H1 (cell line): Measurements from ENCODE around the gene ZC3H18. TPM values are rescaled to one million over a fixed set of nuclear protein-coding genes. Genes with fewer than 3 reads are reported as not detected.

ENCODE experiments used
- CTCF ChIA-PET: fragments of 300-600 bp; sonication (Branson Sonifier 250); formaldehyde crosslinking; loops from one replicate; lab custom pipeline; 2021; ENCODE audit not compliant: partially characterized antibody; lab: Charles Lee
- POLR2A ChIA-PET: fragments of 300-600 bp; sonication (Branson Sonifier 250); formaldehyde crosslinking; loops from one replicate; lab custom pipeline; 2021; ENCODE audit warnings: inconsistent platforms; ENCODE audit not compliant: partially characterized antibody; lab: Charles Lee
- DNase-seq, 2 experiments: peaks; one replicate each; pipeline versions ENCODE4 v3.0.0 to v3.0.0-alpha.2; 2010 to 2022; ENCODE audit warnings: low spot score in 2 of 2, low read depth in 1 of 2, mixed read lengths in 1 of 2
- FAIRE-seq: peaks from 2 replicates; lab custom pipeline; 2011; peaks lifted over from hg19 to GRCh38; lab: Jason Lieb, UNC
- H2AFZ ChIP-seq: 2 replicates; pipeline ENCODE4 v1.8.1; 2012; ENCODE audit warnings: low read length, inconsistent platforms
- H2AK5ac ChIP-seq: 2 replicates; pipeline ENCODE4 v1.6.1; 2013; ENCODE audit warnings: low read depth, low read length
- H2BK120ac ChIP-seq: replicated peaks from 2 replicates; pipeline ENCODE3; 2013; ENCODE audit warnings: low read depth, low read length, inconsistent platforms
- H2BK12ac ChIP-seq: 2 replicates; pipeline ENCODE4 v1.6.1; 2013; ENCODE audit warnings: low read depth, low read length
- H2BK15ac ChIP-seq: 2 replicates; pipeline ENCODE4 v1.6.1; 2013; ENCODE audit warnings: low read length
- H2BK20ac ChIP-seq: 2 replicates; pipeline ENCODE4 v1.6.1; 2013; ENCODE audit warnings: low read length
- H2BK5ac ChIP-seq: 2 replicates; pipeline ENCODE4 v1.6.1; 2013; ENCODE audit warnings: low read depth, low read length
- H3K14ac ChIP-seq: 2 replicates; pipeline ENCODE4 v1.6.1; 2013; ENCODE audit warnings: inconsistent platforms; ENCODE audit not compliant: insufficient read length
- H3K18ac ChIP-seq: 2 replicates; pipeline ENCODE4 v1.6.1; 2013; ENCODE audit warnings: low read length; ENCODE audit errors: extremely low read depth
- H3K23ac ChIP-seq: 2 replicates; pipeline ENCODE4 v1.6.1; 2013; ENCODE audit warnings: inconsistent platforms; ENCODE audit not compliant: insufficient read length
- H3K23me2 ChIP-seq: 2 replicates; pipeline ENCODE4 v1.6.1; 2013; ENCODE audit warnings: low read depth, low read length
- H3K27ac ChIP-seq: 2 replicates; pipeline ENCODE4 v1.6.1; 2011; ENCODE audit warnings: low read depth, low read length, inconsistent platforms
- H3K27me3 ChIP-seq, 4 experiments: replicated peaks in 1 of 4; 1 replicate in 1 of 4; 2 replicates in 3 of 4; pipeline versions ENCODE4 v1.6.1 to v1.8.1; 2011 to 2013; ENCODE audit warnings: low read length in 3 of 4, mild to moderate bottlenecking in 3 of 4, inconsistent platforms in 2 of 4, mixed read lengths in 2 of 4, moderate library complexity in 1 of 4; ENCODE audit not compliant: control insufficient read depth in 3 of 4, insufficient read depth in 3 of 4; ENCODE audit errors: extremely low read depth in 1 of 4
- H3K36me3 ChIP-seq, 4 experiments: 2 replicates each; pipeline versions ENCODE4 v1.6.1 to v1.8.1; 2011 to 2013; ENCODE audit warnings: mild to moderate bottlenecking in 4 of 4, low read length in 3 of 4, moderate library complexity in 2 of 4, control low read depth in 1 of 4, inconsistent platforms in 1 of 4; ENCODE audit not compliant: insufficient read depth in 4 of 4, control insufficient read depth in 2 of 4
- H3K4ac ChIP-seq: replicated peaks from 2 replicates; pipeline ENCODE3; 2013; ENCODE audit warnings: low read length, low read depth, mixed read lengths, inconsistent platforms; ENCODE audit not compliant: insufficient read length
- H3K4me1 ChIP-seq, 4 experiments: replicated peaks in 1 of 4; 1 replicate in 1 of 4; 2 replicates in 3 of 4; pipeline versions ENCODE4 v1.6.1 to v1.8.1; 2011 to 2013; ENCODE audit warnings: low read length in 3 of 4, inconsistent platforms in 2 of 4, mixed read lengths in 1 of 4; ENCODE audit not compliant: insufficient read depth in 4 of 4, control insufficient read depth in 3 of 4
- H3K4me2 ChIP-seq, 2 experiments: 2 replicates each; pipeline versions ENCODE4 v1.6.1 to v1.8.1; 2011 to 2013; ENCODE audit warnings: low read depth in 2 of 2, low read length in 2 of 2, control low read depth in 1 of 2, inconsistent platforms in 1 of 2, mild to moderate bottlenecking in 1 of 2; ENCODE audit not compliant: insufficient read depth in 1 of 2
- H3K4me3 ChIP-seq, 4 experiments: fragments of 200-600, 300-600 bp in 1 of 4; sonication (generic), shearing (Covaris generic), sonication (Bioruptor Twin) in 1 of 4; 2 replicates each; pipeline versions ENCODE4 v1.5.1 to v1.8.1; 2011 to 2016; ENCODE audit warnings: low read length in 4 of 4, low read depth in 3 of 4, control low read depth in 2 of 4, inconsistent platforms in 2 of 4, mild to moderate bottlenecking in 2 of 4, mixed read lengths in 1 of 4, moderate library complexity in 1 of 4; ENCODE audit not compliant: insufficient read depth in 2 of 4; ENCODE audit errors: extremely low read depth in 1 of 4
- H3K56ac ChIP-seq: replicated peaks from 2 replicates; pipeline ENCODE3; 2013; ENCODE audit warnings: low read depth, mild to moderate bottlenecking, mixed read lengths, low read length, inconsistent platforms; ENCODE audit not compliant: insufficient read length
- H3K79me1 ChIP-seq: 2 replicates; pipeline ENCODE4 v1.6.1; 2013; ENCODE audit warnings: low read depth, low read length, control low read depth
- H3K79me2 ChIP-seq, 2 experiments: 2 replicates each; pipeline versions ENCODE4 v1.6.1 to v1.8.1; 2012 to 2013; ENCODE audit warnings: low read length in 2 of 2, mild to moderate bottlenecking in 2 of 2, inconsistent platforms in 1 of 2; ENCODE audit not compliant: insufficient read depth in 2 of 2, control insufficient read depth in 1 of 2
- H3K9ac ChIP-seq, 4 experiments: replicated peaks in 1 of 4; 1 replicate in 1 of 4; 2 replicates in 3 of 4; pipeline versions ENCODE4 v1.6.1 to v1.8.1; 2011 to 2013; ENCODE audit warnings: low read depth in 3 of 4, low read length in 3 of 4, control low read depth in 2 of 4, mild to moderate bottlenecking in 2 of 4, moderate library complexity in 2 of 4, inconsistent platforms in 1 of 4; ENCODE audit errors: extremely low read depth in 1 of 4
- H3K9me3 ChIP-seq, 2 experiments: 2 replicates each; pipeline versions ENCODE4 v1.6.1 to v1.8.1; 2012 to 2013; ENCODE audit warnings: mild to moderate bottlenecking in 2 of 2, moderate library complexity in 2 of 2, control low read depth in 1 of 2, inconsistent platforms in 1 of 2, low read depth in 1 of 2, low read length in 1 of 2, mixed read lengths in 1 of 2; ENCODE audit not compliant: insufficient read depth in 2 of 2
- H4K20me1 ChIP-seq, 2 experiments: replicated peaks in 1 of 2; 2 replicates each; pipeline versions ENCODE3 to v1.8.1; 2011 to 2013; ENCODE audit warnings: inconsistent platforms in 2 of 2, low read length in 2 of 2, mild to moderate bottlenecking in 1 of 2; ENCODE audit not compliant: insufficient read depth in 2 of 2, control insufficient read depth in 1 of 2
- H4K5ac ChIP-seq: 2 replicates; pipeline ENCODE4 v1.6.1; 2013; ENCODE audit warnings: low read length, low read depth, mixed read lengths, inconsistent platforms; ENCODE audit not compliant: insufficient read length
- H4K8ac ChIP-seq: 2 replicates; pipeline ENCODE4 v1.8.0; 2013; ENCODE audit warnings: mild to moderate bottlenecking, moderate library complexity, low read length, inconsistent platforms; ENCODE audit not compliant: insufficient read depth; ENCODE audit errors: extremely low read depth
- H4K91ac ChIP-seq: replicated peaks from 2 replicates; pipeline ENCODE3; 2013; ENCODE audit warnings: low read length, mixed read lengths, inconsistent platforms; ENCODE audit not compliant: insufficient read length
- ASH2L ChIP-seq: fragments of 200-600, 300-600 bp; sonication (generic); IDR thresholded peaks from one replicate; pipeline ENCODE4 v1.7.1; 2017; ENCODE audit warnings: low read length
- BACH1 ChIP-seq: IDR thresholded peaks from 2 replicates; pipeline ENCODE4 v1.6.1; 2012; ENCODE audit warnings: low read length, improper control_type of control experiment
- CHD1 ChIP-seq: IDR thresholded peaks from 2 replicates; pipeline ENCODE4 v1.6.1; 2012; ENCODE audit warnings: low read depth, low read length, improper control_type of control experiment
- CREB1 ChIP-seq: IDR thresholded peaks from 2 replicates; pipeline ENCODE4 v1.6.1; 2012; ENCODE audit warnings: inconsistent platforms
- HDAC2 ChIP-seq, 2 experiments: fragments of 300-600 bp in 1 of 2; sonication (generic) in 1 of 2; IDR thresholded peaks; 2 replicates each; pipeline ENCODE4 v1.6.1; 2011 to 2012; ENCODE audit warnings: low read depth in 2 of 2, low read length in 2 of 2, mild to moderate bottlenecking in 2 of 2, moderate library complexity in 2 of 2, borderline replicate concordance in 1 of 2, inconsistent platforms in 1 of 2
- HDAC6 ChIP-seq: IDR thresholded peaks from one replicate; pipeline ENCODE4 v1.7.1; 2012; ENCODE audit warnings: low read depth, mild to moderate bottlenecking, inconsistent platforms, low read length, moderate library complexity
- KDM4A ChIP-seq: IDR thresholded peaks from one replicate; pipeline ENCODE4 v1.7.1; 2012; ENCODE audit warnings: low read depth, mild to moderate bottlenecking, moderate library complexity, low read length, inconsistent platforms; ENCODE audit not compliant: severe bottlenecking
- RAD21 ChIP-seq, 2 experiments: IDR thresholded peaks in 1 of 2; conservative IDR thresholded peaks in 1 of 2; 2 replicates each; pipeline ENCODE4 v1.6.1; 2011; ENCODE audit warnings: low read depth in 2 of 2, low read length in 2 of 2, improper control_type of control experiment in 1 of 2, inconsistent platforms in 1 of 2, mild to moderate bottlenecking in 1 of 2, moderate library complexity in 1 of 2
- RBBP5 ChIP-seq: IDR thresholded peaks from 2 replicates; pipeline ENCODE4 v1.7.1; 2012; ENCODE audit warnings: low read depth, mild to moderate bottlenecking, inconsistent platforms, low read length, moderate library complexity, borderline replicate concordance
- SIRT6 ChIP-seq: IDR thresholded peaks from one replicate; pipeline ENCODE4 v1.7.1; 2012; ENCODE audit warnings: low read length, inconsistent platforms
- SP2 ChIP-seq: IDR thresholded peaks from 2 replicates; pipeline ENCODE4 v1.6.1; 2012; ENCODE audit warnings: mild to moderate bottlenecking, low read length, inconsistent platforms
- SRF ChIP-seq: IDR thresholded peaks from 2 replicates; pipeline ENCODE4 v1.6.1; 2011; ENCODE audit warnings: mild to moderate bottlenecking, low read depth, low read length, moderate library complexity
- SUZ12 ChIP-seq: fragments of 200-600 bp; sonication (generic); IDR thresholded peaks from 2 replicates; pipeline ENCODE4 v1.6.1; 2012; ENCODE audit warnings: mild to moderate bottlenecking, inconsistent platforms, low read length, moderate library complexity, mixed read lengths
- TAF1 ChIP-seq: IDR thresholded peaks from 2 replicates; pipeline ENCODE4 v1.6.1; 2011; ENCODE audit warnings: mild to moderate bottlenecking, low read depth, low read length
- WGBS, 2 experiments: shearing (Covaris generic) in 1 of 2; methylation state at CpG; one replicate each; pipeline versions ENCODE4 v1.1.6 to v1.1.7; 2013 to 2015; ENCODE audit warnings: low lambda C conversion rate in 2 of 2, mixed read lengths in 2 of 2, inconsistent platforms in 1 of 2, low coverage in 1 of 2, missing lambda C conversion rate in 1 of 2; ENCODE audit not compliant: insufficient replicate concordance in 2 of 2, insufficient coverage in 1 of 2, insufficient read length in 1 of 2; ENCODE audit errors: extremely low coverage in 1 of 2, missing lambda C conversion rate in 1 of 2; 5-methylcytosine and 5-hydroxymethylcytosine counted together
- polyA plus RNA-seq, 7 experiments: library from polyadenylated mRNA; depleted of rRNA in 3 of 7; stranded (reverse) in 5 of 7; unstranded in 2 of 7; fragments of >200 nt in 5 of 7; fragments of 200-250 nt in 2 of 7; gene quantifications; 1 replicate in 5 of 7; 2 replicates in 1 of 7; 4 replicates in 1 of 7; pipeline versions ENCODE4 v1.2.1 to v1.2.3, GENCODE V29; 2011 to 2013; ENCODE audit warnings: missing spikeins in 2 of 7, mixed read lengths in 2 of 7
- total RNA-seq: library from RNA; stranded (reverse); fragmentation: NEBNext Ultra II Directional; extraction: Animal tissue kit (Norgen Biotek cat#: 25700); gene quantifications from 2 replicates; pipeline ENCODE4 v1.2.1, GENCODE V29; 2021

ZC3H18 gene
- total and polyA plus RNA-seq, 2 of the 8 experiments (the other 6 are each of a cell fraction or from before 2014, with no cell fraction given): 12.1 to 73.2 TPM

DNA sequence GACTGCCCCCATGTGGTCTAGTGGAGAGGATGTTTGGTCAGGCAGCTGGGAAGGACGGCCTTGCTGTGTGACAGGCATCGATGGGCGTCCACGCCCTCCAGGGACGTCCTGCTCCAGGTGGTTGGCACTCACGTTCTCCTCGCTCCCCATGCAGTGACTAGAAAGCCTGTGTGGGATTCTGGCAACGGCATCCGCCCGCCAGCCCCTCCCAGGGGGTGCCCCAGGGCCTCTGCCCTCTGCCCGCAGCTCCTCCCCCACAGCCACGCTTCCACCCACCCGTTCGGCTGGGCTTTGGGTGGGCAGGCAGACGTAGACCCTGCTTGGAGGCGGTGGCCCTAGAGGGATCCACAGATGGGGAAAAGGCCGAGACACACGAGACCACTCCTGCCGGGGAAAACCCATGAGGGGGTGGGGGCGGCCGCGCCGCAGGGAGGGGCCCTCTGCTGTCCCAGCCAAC, 63.5 kb downstream of the ZC3H18 start:
- Histone ChIP-seq H2AK5ac (no peak overlapping the region), H3K23ac (no peak overlapping the region), H2BK120ac (no peak overlapping the region), H4K91ac (no peak overlapping the region), H3K14ac (no peak overlapping the region), H3K36me3 (peaks cover 4 to 20% (median 11%) of the 10 kb centered on the region in 4 experiments; a peak in 4 of 8 replicates), H4K20me1 (peaks cover 0 to 4% of the 10 kb centered on the region in 2 experiments), H2BK5ac (no peak overlapping the region), H3K9me3 (no peaks in the 10 kb centered on the region), H3K4me1 (peaks cover 1 to 32% (median 16%) of the 10 kb centered on the region in 4 experiments), H2BK15ac (0 out of 2 replicates have a peak overlapping the region, but pooled peaks have one; percentile 8), H4K8ac (peak overlapping the region; percentile 41), H3K79me2 (no peaks in the 10 kb centered on the region), H3K4me2 (peak overlapping the region; percentile 60 to 94), H3K9ac (no peak overlapping the region), H3K79me1 (no peaks in the 10 kb centered on the region), H2BK20ac (no peak overlapping the region), H3K23me2 (peaks cover 8% of the 10 kb centered on the region), H2BK12ac (no peak overlapping the region), H2AFZ (no peak overlapping the region), H3K27me3 (peaks cover 0 to 4% (median 0%) of the 10 kb centered on the region in 4 experiments; a peak in 2 of 7 replicates), H3K18ac (peak overlapping the region; percentile 13; the same call in 1 of the 2 replicates), H3K4me3 (peak overlapping the region; percentile 39 to 72 (median 48); a peak in 6 of 8 replicates), H3K56ac (no peak overlapping the region), H4K5ac (no peak overlapping the region), H3K4ac (no peak overlapping the region), H3K27ac (no peak overlapping the region)
- DNase-seq (peak in 1 of 2 experiments; percentile 73), FAIRE-seq (no peak)
- CTCF ChIA-PET: interaction anchor here (0.7 to 11.2 kb wide), 21 partner anchors 9 to 159 kb away, joined by 3 to 89 read pairs (median 5); no protein-coding TSS in a partner anchor
- WGBS, 2 experiments: 29% methylated on average over 23 of the region's 23 CpGs; no CpG with 5 or more reads in 1 of the 2 experiments
- POLR2A ChIA-PET: interaction anchor here (0.7 to 1.8 kb wide), 6 partner anchors 10 to 29 kb away, joined by 3 to 6 read pairs (median 3); partner anchors contain the start of gene MVD
- TF ChIP-seq CREB1 (no peak), RBBP5 (no peak), BACH1 (no peak), RAD21 (IDR thresholded peaks at IDR 0.05 in 1 of 2, conservative IDR thresholded peaks at IDR 0.05 in 1 of 2; ENCODE audit: low read depth in 2 of 2, low read length in 2 of 2) (peak; percentile 49 to 59; a peak in 3 of 4 replicates), CHD1 (no peak), SUZ12 (no peak), KDM4A (no peak), HDAC6 (no peak), SIRT6 (no peak), SRF (no peak), HDAC2 (IDR thresholded peaks at IDR 0.05; ENCODE audit: borderline replicate concordance in 1 of 2, low read depth in 2 of 2, low read length in 2 of 2) (no peak), TAF1 (no peak), SP2 (no peak), ASH2L (no peak)
